Fibroblast of lung (primary cell): ENCODE measurements around the gene UPK1A.
"Not testable (repeated sequence)": the region's sequence is repeated elsewhere in the genome, so short reads cannot be mapped to it uniquely, and the experiment has no call there.

Source experiments
- EZH2 ChIP-seq: IDR thresholded peaks from 2 replicates; pipeline ENCODE4 v1.5.1; 2012; ENCODE audit warnings: low read length, control low read depth, mild to moderate bottlenecking; ENCODE audit errors: missing control alignments
- TF ChIP-seq, protein P1 (sequence below), 2 donors: IDR thresholded peaks in 1 of 2; conservative IDR thresholded peaks in 1 of 2; 1 replicate in 1 of 2; 2 replicates in 1 of 2; pipeline ENCODE4 v1.5.1; 2011 to 2012; ENCODE audit warnings: low read length in 2 of 2, control low read depth in 1 of 2, inconsistent platforms in 1 of 2, low read depth in 1 of 2, mild to moderate bottlenecking in 1 of 2

DNA sequence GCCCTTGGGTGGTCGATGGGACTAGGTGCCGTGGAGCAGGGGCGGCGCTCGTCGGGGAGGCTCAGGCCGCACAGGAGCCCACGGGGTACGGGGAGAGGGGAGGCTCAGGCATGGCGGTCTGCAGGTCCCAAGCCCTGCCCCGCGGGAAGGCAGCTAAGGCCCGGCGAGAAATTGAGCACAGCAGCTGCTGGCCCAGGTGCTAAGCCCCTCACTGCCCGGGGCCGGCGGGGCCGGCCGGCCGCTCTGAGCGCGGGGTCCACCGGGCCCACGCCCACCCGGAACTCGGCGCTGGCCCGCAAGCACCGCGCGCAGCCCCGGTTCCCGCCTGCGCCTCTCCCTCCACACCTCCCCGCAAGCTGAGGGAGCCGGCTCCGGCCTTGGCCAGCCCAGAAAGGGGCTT is 24.8 kb downstream of the UPK1A start:
- TF ChIP-seq, protein P1, sequence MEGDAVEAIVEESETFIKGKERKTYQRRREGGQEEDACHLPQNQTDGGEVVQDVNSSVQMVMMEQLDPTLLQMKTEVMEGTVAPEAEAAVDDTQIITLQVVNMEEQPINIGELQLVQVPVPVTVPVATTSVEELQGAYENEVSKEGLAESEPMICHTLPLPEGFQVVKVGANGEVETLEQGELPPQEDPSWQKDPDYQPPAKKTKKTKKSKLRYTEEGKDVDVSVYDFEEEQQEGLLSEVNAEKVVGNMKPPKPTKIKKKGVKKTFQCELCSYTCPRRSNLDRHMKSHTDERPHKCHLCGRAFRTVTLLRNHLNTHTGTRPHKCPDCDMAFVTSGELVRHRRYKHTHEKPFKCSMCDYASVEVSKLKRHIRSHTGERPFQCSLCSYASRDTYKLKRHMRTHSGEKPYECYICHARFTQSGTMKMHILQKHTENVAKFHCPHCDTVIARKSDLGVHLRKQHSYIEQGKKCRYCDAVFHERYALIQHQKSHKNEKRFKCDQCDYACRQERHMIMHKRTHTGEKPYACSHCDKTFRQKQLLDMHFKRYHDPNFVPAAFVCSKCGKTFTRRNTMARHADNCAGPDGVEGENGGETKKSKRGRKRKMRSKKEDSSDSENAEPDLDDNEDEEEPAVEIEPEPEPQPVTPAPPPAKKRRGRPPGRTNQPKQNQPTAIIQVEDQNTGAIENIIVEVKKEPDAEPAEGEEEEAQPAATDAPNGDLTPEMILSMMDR (conservative IDR thresholded peaks at IDR 0.05 in 1 of 2, IDR thresholded peaks at IDR 0.05 in 1 of 2; ENCODE audit: low read depth in 1 of 2, low read length in 2 of 2): not testable (repeated sequence)
- TF ChIP-seq EZH2: not testable (repeated sequence)
